ENCODE data around the gene EPB41L4B.

Gene EPB41L4B

DNA sequence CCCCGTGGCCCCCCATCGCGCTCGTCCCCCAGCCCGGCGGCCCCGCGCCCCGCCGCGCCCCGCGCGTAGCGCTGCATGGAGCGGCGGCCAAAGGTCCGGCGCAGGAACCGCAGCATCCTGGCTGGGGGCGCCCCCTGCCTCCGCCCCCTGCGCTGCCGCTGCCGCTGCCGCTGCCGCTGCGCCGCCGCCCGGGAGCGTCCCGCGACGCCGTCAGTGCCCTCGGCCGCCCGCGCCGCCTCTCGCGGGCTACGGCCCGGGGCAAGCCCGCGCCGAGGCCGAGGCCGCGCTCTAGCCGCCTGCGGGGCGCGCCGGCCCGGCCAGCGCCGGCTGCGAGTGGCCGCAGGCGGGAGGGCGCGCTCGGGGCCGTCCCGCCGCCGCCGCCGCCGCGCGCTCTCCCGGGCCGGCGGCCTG, 523 bp downstream of the EPB41L4B start:
- DNase-seq (ENCODE audit: low spot score) = no peak

DNA sequence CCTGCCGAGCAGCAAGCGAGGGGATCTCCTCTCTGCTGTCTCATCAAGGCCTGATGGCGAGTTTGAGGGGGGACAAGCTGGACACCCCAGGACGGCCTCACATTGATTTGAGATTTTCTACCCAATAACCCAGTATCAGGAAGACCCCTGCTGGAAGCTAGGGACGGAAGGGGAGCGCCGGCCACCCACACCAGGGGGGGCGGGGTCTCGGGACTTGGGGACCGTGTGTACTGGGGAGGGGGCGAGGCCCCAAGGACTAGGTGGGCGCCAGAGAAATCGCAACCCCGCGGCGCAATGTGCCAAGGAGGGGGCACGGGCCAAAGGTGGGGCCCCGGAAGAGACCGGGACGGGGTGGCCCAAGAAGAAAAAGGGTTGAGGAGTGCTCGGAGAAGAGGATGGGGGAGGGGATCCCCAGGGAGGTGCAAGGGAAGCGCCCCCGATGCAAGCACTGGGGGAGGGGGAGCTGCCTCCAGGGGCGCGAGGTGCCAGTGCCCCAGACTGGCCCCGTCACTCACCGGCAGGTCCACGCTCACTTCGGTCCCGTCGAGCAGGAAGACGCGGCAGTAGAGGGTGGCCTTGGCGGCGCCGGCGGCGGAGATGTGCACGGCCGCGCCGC, 1.1 kb downstream of the EPB41L4B start:
- DNase-seq (ENCODE audit: low spot score) = no peak

DNA sequence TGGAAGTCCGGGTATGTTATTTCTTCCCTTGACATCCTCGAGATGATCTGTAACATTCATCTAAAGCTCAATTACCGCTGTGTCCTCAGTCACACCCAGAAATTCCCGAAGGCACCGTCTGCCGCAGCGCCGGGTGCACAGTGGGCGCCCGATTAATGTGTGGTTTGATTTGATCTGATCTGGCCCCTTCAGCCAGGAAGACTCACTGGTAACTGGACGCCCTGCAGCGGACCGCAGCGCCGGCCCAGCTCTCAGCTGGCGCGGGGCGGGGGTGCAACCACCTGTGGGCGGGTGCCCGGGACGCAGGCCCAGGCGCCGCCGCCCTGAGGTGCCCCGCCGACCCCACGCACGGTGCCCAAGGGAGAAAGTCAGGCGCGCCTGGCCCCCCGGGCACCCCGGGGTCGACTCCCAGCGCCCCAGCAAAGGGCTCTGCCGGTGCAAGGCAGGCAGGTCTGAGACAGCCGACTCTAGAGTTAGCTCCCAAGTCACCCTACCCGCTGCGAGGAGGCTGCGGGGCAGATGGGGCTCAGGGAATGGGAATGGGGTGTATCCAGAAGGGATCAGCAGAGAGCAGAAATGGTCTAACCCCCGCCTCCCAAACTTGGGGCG, 1.7 kb downstream of the EPB41L4B start:
- no peak for DNase-seq (ENCODE audit: low spot score)

DNA sequence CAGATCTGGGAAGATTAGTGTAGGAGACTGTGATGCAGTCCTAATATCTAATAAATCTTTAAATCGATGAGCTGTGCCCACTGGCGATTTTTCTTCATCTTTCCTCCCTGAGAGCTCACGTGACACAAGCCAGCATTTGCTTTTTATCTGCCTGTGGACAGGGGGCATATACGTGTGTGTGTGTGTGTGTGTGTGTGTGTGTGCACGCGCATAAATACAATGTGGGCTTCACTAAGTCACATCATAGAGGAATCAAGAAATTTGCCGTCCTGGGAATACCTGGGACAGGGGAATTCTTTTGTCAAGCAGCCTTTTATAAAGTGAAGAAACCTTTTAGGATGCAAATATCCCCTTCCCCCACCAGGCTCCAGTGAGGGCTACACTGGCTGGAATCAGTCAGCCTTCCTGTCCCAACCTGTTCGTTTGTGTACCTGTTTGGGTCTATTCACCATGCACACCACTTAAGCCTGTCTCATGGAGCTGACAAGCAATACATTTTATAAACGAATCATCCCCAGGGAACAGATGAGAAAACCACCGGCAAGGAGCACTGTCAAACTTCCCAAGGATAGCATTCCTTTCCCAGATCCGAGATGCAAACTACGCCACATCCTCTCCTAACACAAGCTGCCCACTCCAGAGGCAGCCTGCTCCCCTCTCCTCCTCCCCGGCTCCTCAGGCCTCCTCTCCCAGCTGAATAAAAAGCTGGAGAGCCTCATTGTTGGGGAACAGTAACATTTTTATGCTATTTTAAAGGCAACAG, 2.7 kb downstream of the EPB41L4B start:
- DNase-seq (ENCODE audit: low spot score) = no peak

DNA sequence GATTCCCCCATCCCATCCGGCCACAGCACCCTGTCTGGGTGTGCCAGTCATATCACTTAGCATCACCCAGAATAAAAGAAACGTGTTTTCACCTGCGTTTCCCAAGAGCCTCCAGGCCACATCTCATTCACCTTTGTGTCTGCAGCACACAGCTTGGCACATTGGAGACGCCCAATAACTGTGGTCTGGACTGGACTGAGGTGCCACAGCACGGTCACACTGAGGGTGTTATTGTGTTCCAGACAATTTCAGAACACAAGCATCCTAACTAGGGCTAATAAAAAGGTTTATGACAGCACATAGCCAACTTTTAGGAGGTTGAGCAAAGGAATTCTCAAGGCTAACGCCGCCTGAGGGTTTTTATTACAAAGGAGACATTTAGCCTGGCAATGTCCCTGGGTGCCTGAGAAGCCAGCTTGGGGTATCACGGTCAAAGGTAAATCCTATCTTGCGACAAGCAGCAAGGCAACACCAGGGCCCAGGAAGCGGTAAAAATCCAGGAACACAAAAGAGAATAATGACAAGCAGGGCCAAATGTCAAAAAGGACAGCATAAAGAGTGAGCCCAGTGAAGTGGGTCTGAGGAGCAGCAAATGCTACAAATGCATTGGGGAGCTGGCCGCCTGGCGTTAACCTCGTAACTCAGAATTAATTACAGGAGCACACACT, 3.4 kb downstream of the EPB41L4B start:
- DNase-seq (ENCODE audit: low spot score) = no peak

DNA sequence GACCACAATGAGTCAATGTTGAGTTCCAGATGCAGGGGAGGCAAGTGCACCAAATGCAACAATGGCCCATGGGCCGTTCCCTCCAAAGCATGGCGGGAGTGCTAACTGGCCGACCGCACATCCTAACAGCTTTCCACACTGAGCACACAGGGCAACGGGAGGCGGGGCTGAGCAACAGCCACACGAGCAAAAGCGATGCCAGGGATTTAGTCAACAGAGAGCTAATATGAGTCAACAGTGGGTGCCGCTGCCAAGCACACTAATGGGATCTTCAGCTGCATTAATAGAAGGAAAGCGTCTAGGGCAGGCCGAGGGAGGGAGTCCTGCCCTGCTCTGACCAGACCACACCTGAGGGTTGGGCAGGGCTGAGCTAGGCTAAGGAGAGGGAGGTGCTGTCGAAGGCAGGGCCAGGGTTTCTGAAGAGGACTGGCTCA, 4.6 kb downstream of the EPB41L4B start:
- no peak for DNase-seq (ENCODE audit: low spot score)

DNA sequence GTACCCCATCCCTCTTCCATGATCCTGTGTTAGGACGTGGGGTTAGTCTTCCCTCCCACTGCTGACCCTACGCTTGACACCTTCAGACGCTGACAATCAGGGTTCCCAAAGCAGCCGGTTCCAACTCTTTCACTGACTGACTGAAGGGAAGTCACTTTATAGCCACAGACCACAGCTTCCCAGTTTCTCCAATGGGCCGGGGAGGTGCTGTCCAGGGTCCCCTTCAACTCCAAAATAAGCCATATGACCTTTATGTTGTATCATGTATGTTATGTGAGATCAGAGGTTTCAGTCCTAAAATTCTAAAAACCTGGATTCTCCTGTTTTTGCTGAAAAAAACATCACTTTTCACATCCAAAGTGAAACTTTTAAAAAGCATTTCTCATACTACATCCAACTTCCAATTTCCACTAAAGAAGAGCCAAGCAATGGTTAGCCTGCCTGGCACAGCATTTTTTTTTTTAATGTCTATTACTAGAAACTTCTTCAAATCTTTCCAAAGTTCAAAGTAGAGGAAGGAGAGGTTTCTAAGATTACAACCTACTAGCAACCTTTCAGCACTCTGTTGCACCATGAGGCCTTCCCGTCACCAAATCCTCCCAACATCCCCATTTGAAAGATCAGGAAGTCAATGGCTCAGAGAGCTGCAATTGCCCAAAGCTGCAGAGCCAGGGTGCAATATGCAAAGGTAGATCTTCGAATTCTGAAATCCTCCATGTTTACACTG, 5.2 kb downstream of the EPB41L4B start:
- no peak for DNase-seq (ENCODE audit: low spot score)

DNA sequence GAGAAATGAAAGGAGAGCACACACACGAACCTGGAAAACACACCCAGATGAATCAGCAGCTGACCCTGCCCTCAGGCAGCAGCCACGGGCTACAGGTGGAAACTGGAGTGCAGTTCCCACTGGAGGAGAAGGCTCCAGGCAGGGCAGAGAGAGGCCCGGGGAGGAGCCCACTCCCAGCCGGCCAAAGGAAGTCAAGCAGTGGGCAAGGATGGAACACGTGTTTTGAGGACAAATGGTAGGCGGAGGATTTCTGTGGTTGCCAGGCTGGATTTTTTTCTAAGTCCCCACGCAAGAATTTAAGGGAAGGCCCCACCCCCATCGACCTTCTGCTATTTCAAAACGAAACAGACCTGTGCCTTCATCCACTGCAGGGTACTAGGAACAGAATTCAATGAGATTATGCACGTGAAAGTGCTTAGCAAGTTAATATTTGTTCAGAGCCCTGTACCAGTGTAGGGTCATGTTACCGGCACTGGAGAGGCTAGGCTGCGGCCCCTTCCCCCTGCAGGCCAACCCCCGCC, 6.8 kb downstream of the EPB41L4B start:
- DNase-seq (ENCODE audit: low spot score) = no peak

DNA sequence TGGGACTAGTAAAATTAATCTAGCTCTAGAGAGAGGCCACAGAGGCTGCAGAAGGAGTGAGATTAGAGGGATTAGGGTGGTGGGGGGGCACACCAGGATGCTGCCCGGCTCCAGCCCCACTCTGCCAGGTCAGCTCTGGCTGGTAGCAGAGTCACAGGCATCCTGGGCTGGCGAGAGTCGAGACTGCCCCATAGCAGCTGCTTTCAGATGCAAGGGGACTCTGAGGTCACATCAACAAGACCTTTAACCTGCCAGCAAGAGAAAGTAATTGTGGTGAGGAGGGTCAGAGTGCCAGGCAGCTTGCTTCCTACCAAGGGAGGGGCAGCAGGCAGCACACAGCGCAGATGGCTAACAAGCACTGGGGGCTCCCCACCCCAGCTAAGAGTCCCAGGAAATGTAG, 7.5 kb downstream of the EPB41L4B start:
- DNase-seq (ENCODE audit: low spot score) = no peak

DNA sequence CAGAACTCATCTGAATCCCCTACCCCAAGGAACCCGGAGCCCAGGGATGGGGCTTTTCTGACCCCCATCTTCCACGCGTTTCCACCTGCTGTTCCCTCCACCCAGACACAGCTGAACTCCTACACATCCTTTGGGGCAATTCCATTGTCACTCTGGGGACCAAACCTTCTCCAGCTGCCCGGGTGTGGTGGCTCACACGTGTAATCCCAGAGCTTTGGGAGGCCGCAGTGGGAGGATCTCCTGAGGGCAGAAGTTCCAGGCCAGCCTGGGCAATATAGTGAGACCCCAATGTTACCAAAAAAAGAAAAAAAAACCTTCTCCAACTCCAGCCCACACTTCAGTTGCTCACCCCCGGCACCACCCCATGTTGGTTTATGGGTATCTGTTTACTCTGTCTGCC, 8.1 kb downstream of the EPB41L4B start:
- no peak for DNase-seq (ENCODE audit: low spot score)

DNA sequence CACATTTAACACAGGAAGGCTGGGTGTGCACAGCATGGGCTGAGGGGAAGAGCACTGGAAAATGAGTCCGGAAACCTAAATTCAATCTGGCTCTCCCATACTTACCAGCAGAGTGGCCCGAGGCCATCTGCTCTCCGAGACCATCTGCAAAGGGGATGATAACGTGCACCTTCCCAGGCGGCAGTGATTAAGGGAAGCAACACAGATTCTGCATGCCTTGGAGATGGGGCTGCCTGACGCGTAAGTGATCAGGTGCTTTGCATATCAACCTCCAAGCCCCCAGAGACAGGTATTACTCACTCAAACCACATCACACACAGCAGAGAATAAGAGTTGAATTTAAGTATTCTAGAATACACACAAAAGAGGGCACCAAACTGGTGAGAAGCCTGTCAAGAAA, 9.1 kb downstream of the EPB41L4B start:
- no peak for DNase-seq (ENCODE audit: low spot score)

DNA sequence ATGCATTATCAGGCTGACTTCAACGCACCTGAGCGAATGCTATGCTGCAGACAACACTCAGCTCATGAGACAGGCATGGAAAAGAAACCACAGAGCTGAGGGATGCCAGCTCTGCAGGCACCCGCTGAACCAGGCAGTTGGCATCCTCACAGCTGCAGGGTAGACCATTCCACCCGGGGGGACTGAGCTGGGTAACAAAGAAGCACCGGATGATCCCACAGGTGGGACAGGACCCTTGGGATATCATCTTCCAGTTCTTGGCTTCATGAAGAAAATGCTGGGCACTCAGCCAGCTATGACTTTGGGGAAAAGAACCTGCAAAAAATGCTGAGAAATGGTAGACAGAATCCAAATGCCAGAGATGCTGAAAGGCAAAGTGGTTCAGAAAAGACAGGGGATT, 9.6 kb downstream of the EPB41L4B start:
- DNase-seq (ENCODE audit: low spot score) = no peak

DNA sequence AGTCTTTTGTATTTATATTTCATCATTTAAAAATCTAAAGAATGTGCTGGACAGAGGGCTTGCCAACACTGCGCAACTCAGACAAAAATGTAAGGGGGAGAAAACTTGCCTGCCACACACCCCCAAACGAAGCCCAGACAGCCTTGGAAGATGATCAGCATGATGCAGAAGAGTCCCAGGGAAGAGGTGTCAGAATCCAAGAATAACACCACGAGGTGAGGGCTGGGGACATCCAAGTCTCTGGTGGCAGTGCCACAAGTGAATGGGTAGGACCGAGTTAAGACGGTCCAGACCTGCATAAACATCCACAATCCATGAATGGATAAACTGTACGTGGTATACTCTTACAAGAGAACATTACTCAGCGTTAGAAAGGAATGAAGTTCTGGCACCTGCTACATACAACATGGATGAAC, 10.4 kb downstream of the EPB41L4B start:
- no peak for DNase-seq (ENCODE audit: low spot score)

DNA sequence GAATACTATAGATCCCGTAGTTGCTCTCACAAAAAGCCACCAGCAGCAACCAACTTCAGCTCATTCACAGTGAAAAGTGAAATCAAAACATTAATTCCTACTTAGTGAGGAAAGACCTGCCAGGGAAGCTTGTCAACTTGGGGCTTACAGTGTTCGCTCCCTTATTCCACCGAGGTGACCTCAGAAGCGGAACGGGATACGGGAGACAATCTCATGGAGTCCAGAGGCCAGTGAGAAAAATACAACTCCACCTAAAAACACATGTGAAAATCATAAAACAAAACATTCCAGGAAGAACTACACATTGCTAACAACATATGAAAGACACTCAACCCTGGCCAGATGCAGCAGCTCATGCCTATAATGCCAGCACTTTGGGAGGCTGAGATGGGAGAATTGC, 11.6 kb downstream of the EPB41L4B start:
- no peak for DNase-seq (ENCODE audit: low spot score)

DNA sequence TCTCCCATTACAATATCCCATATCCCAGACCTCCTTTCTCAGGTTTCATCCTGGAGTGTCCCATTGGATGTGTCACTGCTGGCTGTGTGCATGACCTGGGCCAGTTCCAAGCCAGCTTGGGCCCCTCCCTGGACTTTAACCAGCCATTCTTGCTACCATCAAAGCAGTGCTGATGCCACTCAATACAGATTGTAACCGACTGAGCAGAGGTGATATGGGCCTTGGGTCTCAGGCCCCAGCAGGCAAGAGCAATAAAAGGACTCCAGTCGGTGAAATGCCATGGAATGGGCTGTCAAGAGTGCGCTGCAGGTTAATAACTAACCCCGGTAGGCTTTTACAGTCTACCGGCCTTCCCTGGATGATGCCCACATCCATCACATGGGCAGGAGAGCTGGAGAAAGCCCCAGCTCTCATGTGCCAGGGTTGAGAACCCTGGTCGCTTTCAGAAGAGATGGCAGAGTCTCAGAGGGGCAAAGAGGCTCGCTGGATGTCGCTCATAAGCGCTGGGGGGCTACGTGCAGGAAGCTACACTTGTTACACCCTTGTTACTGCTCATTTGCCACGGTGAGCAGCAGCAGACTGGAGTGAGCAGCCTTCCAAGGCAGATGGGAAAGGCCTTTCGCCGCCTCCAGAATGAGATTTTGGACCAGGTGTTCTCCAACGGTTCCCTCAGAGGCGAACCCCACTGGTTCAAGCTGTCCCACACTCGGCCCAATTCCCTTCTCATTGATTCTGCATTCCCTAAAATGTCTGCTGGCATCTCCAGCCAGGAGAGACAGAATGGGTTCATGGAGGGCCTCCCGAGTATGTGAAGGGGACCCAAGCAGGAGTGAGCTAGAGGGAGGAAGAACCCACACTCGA, 13.2 kb downstream of the EPB41L4B start:
- DNase-seq (ENCODE audit: low spot score) = no peak

DNA sequence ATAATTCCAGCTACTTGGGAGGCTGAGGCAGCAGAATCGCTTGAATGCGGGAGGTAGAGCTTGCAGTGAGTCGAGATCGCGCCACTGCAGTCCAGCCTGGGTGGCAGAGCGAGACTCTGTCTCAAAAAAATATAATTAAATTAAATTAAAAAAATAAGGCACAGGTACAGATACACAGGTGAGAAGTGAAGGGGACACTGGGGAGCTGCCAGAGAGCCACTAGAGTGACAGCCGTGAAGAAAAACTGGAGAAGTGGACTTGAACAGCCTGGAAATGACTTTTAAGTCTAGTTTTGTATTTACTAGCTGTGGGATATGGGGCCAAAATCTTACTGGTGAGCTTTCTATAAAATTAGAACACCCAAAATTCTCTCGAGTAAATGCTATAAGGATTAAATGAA, 15.1 kb downstream of the EPB41L4B start:
- DNase-seq (ENCODE audit: low spot score) = no peak

DNA sequence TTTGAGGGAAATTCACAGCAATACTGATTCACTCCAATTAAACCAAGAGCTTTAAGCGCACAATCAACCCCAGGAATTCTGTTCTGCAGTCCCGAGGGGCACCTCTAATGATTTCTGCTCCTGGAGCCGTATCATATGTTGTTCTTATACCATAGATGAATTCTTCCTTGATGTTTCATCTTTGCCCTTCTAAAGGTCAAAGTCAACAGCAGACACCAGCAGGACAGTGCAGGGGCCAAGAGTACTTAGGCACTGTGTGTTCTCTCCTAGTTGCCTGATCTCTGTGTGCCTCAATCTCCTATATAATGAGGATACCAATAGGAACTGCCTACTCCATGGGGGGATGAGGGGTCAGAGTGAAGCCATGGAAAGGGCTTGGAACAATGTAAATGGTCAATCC, 16.5 kb downstream of the EPB41L4B start:
- DNase-seq (ENCODE audit: low spot score) = no peak

DNA sequence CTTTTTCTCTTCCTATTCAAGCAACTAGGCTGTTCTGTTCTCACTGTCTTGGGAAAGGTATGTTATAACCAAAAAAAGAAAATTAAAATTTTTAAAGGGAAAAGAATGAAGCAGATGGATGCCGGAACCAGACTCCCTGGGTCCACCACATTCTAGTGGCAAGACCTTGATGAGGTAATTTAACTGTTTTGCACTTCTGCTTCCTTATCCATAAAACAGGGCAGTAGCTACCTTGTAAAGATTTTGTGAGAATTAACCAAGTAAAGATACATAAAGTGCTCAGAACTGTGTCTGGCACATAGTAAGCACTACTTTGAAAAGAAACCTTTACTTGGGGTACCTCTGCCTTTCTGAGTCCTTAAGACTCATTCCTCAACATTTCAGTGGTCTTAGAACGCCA, 17.0 kb downstream of the EPB41L4B start:
- no peak for DNase-seq (ENCODE audit: low spot score)

DNA sequence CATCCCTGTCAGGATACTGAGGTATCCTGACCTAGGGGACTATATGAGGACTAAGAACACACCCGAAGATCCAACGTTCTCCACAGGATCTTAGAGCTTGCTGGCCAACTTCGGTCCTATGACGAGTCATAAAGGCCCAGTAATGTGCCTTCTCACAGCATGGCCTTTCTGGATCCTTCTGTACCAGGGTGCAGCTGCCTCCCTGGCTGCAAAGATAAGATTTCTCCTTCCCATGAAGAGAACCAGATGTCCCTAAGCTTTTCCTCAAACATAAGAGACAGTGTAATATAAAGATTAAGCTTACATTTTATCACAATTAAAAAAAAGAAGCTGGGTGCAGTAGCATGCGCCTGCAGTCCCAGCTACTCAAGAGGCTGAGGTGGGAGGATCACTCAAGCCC, 18.3 kb downstream of the EPB41L4B start:
- DNase-seq (ENCODE audit: low spot score) = no peak

DNA sequence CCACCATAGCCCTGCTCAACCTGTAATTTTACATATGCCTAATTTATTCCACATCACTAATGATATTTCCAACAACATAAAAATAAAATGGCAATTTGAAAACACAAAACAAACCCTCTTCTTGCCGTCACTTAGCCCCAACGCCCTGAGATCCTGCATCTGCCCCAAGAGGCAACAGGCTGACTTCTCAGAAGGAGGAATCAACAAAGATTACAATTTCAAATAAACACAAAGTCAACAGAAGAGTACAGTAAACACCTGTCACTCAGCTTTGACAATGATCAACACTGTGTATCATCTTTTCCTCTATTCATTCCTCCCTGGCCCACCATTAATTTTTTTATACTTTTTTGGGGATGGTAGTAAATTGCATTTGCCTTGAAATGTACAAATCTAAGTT, 19.8 kb downstream of the EPB41L4B start:
- no peak for DNase-seq (ENCODE audit: low spot score)

DNA sequence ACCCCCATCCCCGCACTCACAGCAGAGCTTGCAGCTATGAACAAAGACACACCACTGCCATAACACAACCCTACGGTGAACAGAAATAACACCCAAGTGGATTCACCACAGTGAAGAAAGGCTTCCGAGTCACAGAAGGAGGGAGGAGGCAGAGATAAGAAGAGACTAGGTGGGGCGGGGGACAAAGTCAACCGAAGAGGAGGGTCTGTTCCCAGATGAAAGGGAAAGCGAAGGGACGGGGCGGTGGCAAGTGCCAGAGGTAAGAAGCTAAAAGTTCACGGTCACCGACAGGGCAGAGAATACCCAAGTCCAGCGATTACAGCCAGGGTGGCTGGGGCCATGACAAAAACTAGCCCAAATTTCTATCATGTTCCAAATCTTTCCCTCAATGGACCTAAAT, 21.0 kb downstream of the EPB41L4B start:
- no peak for DNase-seq (ENCODE audit: low spot score)
